HFFc6 (cell line): ENCODE measurements around the gene TMEM135. TPM values are rescaled to one million over a fixed set of nuclear protein-coding genes. Genes with fewer than 3 reads are reported as not detected.
"Not testable (repeated sequence)": the region's sequence is repeated elsewhere in the genome, so short reads cannot be mapped to it uniquely, and the experiment has no call there.

Experiments used
- DNase-seq: peaks from one replicate; pipeline ENCODE4 v3.0.0-alpha.2; 2018
- H3K27ac Mint-ChIP-seq: 2 replicates; pipeline ENCODE4 v1.8.0; 2020; ENCODE audit warnings: mild to moderate bottlenecking, mixed read lengths
- H3K27me3 Mint-ChIP-seq: 2 replicates; pipeline ENCODE4 v1.8.0; 2021; ENCODE audit warnings: mild to moderate bottlenecking, moderate library complexity, mixed read lengths; ENCODE audit not compliant: insufficient read depth
- H3K36me3 Mint-ChIP-seq: 2 replicates; pipeline ENCODE4 v1.8.0; 2021; ENCODE audit warnings: low read depth, mixed read lengths
- H3K4me1 Mint-ChIP-seq: 2 replicates; pipeline ENCODE4 v1.8.0; 2020; ENCODE audit warnings: low read depth, mixed read lengths
- H3K4me3 Mint-ChIP-seq: 2 replicates; pipeline ENCODE4 v1.8.0; 2020; ENCODE audit warnings: mild to moderate bottlenecking, moderate library complexity, mixed read lengths
- H3K9me3 Mint-ChIP-seq: 2 replicates; pipeline ENCODE4 v1.8.0; 2020; ENCODE audit warnings: mild to moderate bottlenecking, mixed read lengths
- CTCF ChIP-seq: fragments of 200-600 bp; sonication (generic); IDR thresholded peaks from 2 replicates; pipeline ENCODE4 v1.5.0; 2021; ENCODE audit warnings: antibody characterized with exemption, mild to moderate bottlenecking
- total RNA-seq, 6 experiments: library from RNA; stranded (reverse); fragmentation: NEBNext Ultra II Directional; extraction: Animal tissue kit (Norgen Biotek cat#: 25700); gene quantifications; 2 replicates in 1 of 6; 3 replicates in 5 of 6; pipeline ENCODE4 v1.2.3, GENCODE V29; 2021

The TMEM135 gene
- total RNA-seq, 6 experiments from 2014 or later = 13.1 to 28.3 (median 20.5) TPM

- H3K4me3 Mint-ChIP-seq = no peak overlapping the region
- no peak overlapping the region for H3K27ac Mint-ChIP-seq
- H3K36me3 Mint-ChIP-seq = 0 out of 2 replicates have a peak, but pooled peaks cover 5% of the 10 kb centered on the region
- peak; percentile 58 for TF ChIP-seq CTCF
- peak; percentile 35 for DNase-seq
- peaks cover 5% of the 10 kb centered on the region; the same call in 1 of the 2 replicates for H3K9me3 Mint-ChIP-seq
- no peaks in the 10 kb centered on the region; the same call in 1 of the 2 replicates for H3K27me3 Mint-ChIP-seq
- H3K4me1 Mint-ChIP-seq = peaks cover 23% of the 10 kb centered on the region; the same call in 1 of the 2 replicates
Measured at GRCh38 chr11:87281496-87281895, 243.8 kb downstream of the TMEM135 start.

- no peak overlapping the region for H3K27ac Mint-ChIP-seq
- H3K27me3 Mint-ChIP-seq = no peaks in the 10 kb centered on the region
- TF ChIP-seq CTCF = no peak
- peaks cover 16% of the 10 kb centered on the region; the same call in 1 of the 2 replicates for H3K4me1 Mint-ChIP-seq
- no peak overlapping the region for H3K4me3 Mint-ChIP-seq
- no peak for DNase-seq
- 0 out of 2 replicates have a peak, but pooled peaks cover 5% of the 10 kb centered on the region for H3K36me3 Mint-ChIP-seq
- H3K9me3 Mint-ChIP-seq = peaks cover 5% of the 10 kb centered on the region; the same call in 1 of the 2 replicates
Measured at GRCh38 chr11:87284306-87284705, 246.6 kb downstream of the TMEM135 start.

GRCh38 chr11:87285674-87286073, 247.9 kb downstream of the TMEM135 start:
- not testable (repeated sequence) for H3K9me3 Mint-ChIP-seq, H3K27ac Mint-ChIP-seq, H3K36me3 Mint-ChIP-seq, DNase-seq, H3K27me3 Mint-ChIP-seq, H3K4me3 Mint-ChIP-seq
- peaks cover 11% of the 10 kb centered on the region; the same call in 1 of the 2 replicates for H3K4me1 Mint-ChIP-seq

GRCh38 chr11:87286338-87286737, 248.6 kb downstream of the TMEM135 start:
- peaks cover 5% of the 10 kb centered on the region; the same call in 1 of the 2 replicates for H3K4me1 Mint-ChIP-seq
- TF ChIP-seq CTCF = no peak
- H3K9me3 Mint-ChIP-seq = peaks cover 5% of the 10 kb centered on the region; the same call in 1 of the 2 replicates
- no peak overlapping the region for H3K4me3 Mint-ChIP-seq
- no peak for DNase-seq
- H3K27ac Mint-ChIP-seq = no peak overlapping the region
- no peaks in the 10 kb centered on the region for H3K27me3 Mint-ChIP-seq
- 0 out of 2 replicates have a peak, but pooled peaks cover 5% of the 10 kb centered on the region for H3K36me3 Mint-ChIP-seq

- no peaks in the 10 kb centered on the region for H3K27me3 Mint-ChIP-seq
- peak; percentile 91 for TF ChIP-seq CTCF
- H3K4me3 Mint-ChIP-seq = no peak overlapping the region
- H3K4me1 Mint-ChIP-seq = peaks cover 6% of the 10 kb centered on the region
- peak; percentile 58 for DNase-seq
- H3K9me3 Mint-ChIP-seq = peaks cover 5% of the 10 kb centered on the region; the same call in 1 of the 2 replicates
- 0 out of 2 replicates have a peak, but pooled peaks cover 5% of the 10 kb centered on the region for H3K36me3 Mint-ChIP-seq
- no peak overlapping the region for H3K27ac Mint-ChIP-seq
Measured at GRCh38 chr11:87290304-87290922, 252.7 kb downstream of the TMEM135 start.

GRCh38 chr11:87292598-87292997, 254.9 kb downstream of the TMEM135 start:
- Mint-ChIP-seq H3K9me3 (no peaks in the 10 kb centered on the region), H3K36me3 (no peaks in the 10 kb centered on the region), H3K27me3 (no peaks in the 10 kb centered on the region; the same call in 1 of the 2 replicates), H3K4me1 (peaks cover 6% of the 10 kb centered on the region), H3K4me3 (no peak overlapping the region), H3K27ac (no peak overlapping the region)
- no peak for TF ChIP-seq CTCF
- no peak for DNase-seq
